GM12878 (cell line): ENCODE results near the gene NTSR1.

ENCODE experiments used
- CTCF ChIP-seq, 3 experiments: IDR thresholded peaks in 2 of 3; conservative IDR thresholded peaks in 1 of 3; 2 replicates each; pipeline ENCODE4 v1.5.1; 2011; ENCODE audit warnings: low read depth in 3 of 3, low read length in 3 of 3, mild to moderate bottlenecking in 3 of 3, control low read depth in 2 of 3, moderate library complexity in 2 of 3, inconsistent platforms in 1 of 3, mixed read lengths in 1 of 3; ENCODE audit not compliant: control insufficient read depth in 2 of 3, insufficient read depth in 1 of 3; ENCODE audit errors: extremely low read depth in 1 of 3
- FOS ChIP-seq: IDR thresholded peaks from 3 replicates; pipeline ENCODE4 v1.6.1; 2011; ENCODE audit warnings: borderline replicate concordance; ENCODE audit not compliant: insufficient read length; ENCODE audit errors: extremely low read depth
- GABPA ChIP-seq: IDR thresholded peaks from 2 replicates; pipeline ENCODE4 v1.6.1; 2014; ENCODE audit warnings: antibody characterized with exemption, low read depth, mild to moderate bottlenecking, inconsistent platforms
- IRF4 ChIP-seq: IDR thresholded peaks from 2 replicates; pipeline ENCODE4 v1.6.1; 2011; ENCODE audit warnings: low read depth, low read length
- NR2C2 ChIP-seq: IDR thresholded peaks from 2 replicates; pipeline ENCODE4 v1.6.1; 2011; ENCODE audit warnings: borderline replicate concordance, low read depth; ENCODE audit not compliant: control insufficient read depth, insufficient read length
- POLR2A ChIP-seq: IDR thresholded peaks from 2 replicates; pipeline ENCODE4 v1.6.1; 2011; ENCODE audit warnings: low read depth, mild to moderate bottlenecking, low read length
- STAT1 ChIP-seq: fragments of 450-650 bp; conservative IDR thresholded peaks from 2 replicates; pipeline ENCODE4 v1.6.1; 2014; ENCODE audit warnings: antibody characterized with exemption, mild to moderate bottlenecking

DNA sequence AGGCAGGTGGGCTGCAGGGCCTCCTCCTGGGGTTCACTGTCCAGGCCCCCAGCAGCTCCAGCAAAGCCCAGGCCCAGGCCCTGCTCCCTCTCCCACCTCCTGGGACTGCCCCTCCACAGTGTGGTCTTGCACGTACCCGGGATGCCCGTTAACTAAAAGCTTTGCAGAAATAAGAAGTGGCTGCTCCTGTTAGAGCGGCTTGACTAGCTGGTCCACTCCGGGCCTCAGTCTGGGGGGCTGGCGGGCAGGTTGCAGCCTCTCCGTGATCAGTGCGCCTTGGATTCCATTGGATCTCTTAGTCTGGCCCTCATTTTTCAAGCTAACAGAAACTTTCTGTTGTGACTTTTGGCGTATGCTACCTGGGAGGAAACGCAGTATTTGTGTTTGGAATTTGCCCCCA lies 39.4 kb upstream of the NTSR1 start:
- TF ChIP-seq STAT1 (no peak), FOS (no peak), POLR2A (no peak), CTCF (IDR thresholded peaks at IDR 0.05 in 2 of 3, conservative IDR thresholded peaks at IDR 0.05 in 1 of 3; ENCODE audit: control insufficient read depth in 2 of 3, extremely low read depth in 1 of 3, insufficient read depth in 1 of 3, low read depth in 3 of 3, low read length in 3 of 3) (no peak), NR2C2 (no peak), IRF4 (no peak), GABPA (no peak)
